GM12891 (cell line): ENCODE results near the gene PCSK6.
A peak's percentile ranks its signal among the peaks of the same experiment; 100 is the strongest.

ENCODE experiments used
- DNase-seq: peaks from one replicate; pipeline ENCODE4 v3.0.0; 2011; ENCODE audit warnings: low spot score; ENCODE audit not compliant: insufficient read length
- FAIRE-seq: peaks from 2 replicates; lab custom pipeline; 2011; peaks lifted over from hg19 to GRCh38; lab: Jason Lieb, UNC
- PAX5 ChIP-seq: IDR thresholded peaks from 2 replicates; pipeline ENCODE4 v1.6.1; 2011; ENCODE audit warnings: low read length, moderate library complexity, mild to moderate bottlenecking; ENCODE audit not compliant: insufficient read depth, severe bottlenecking
- POLR2A ChIP-seq: IDR thresholded peaks from 2 replicates; pipeline ENCODE4 v1.6.1; 2011; ENCODE audit warnings: low read depth, low read length, control low read depth
- POLR2AphosphoS5 ChIP-seq: IDR thresholded peaks from 2 replicates; pipeline ENCODE4 v1.6.1; 2011; ENCODE audit warnings: low read depth, low read length, control low read depth
- POU2F2 ChIP-seq: IDR thresholded peaks from 2 replicates; pipeline ENCODE4 v1.6.1; 2011; ENCODE audit warnings: low read depth, mild to moderate bottlenecking, control low read depth, low read length, moderate library complexity
- SPI1 ChIP-seq: IDR thresholded peaks from 2 replicates; pipeline ENCODE4 v1.6.1; 2011; ENCODE audit warnings: low read depth, low read length, control low read depth
- TAF1 ChIP-seq: IDR thresholded peaks from 2 replicates; pipeline ENCODE4 v1.6.1; 2011; ENCODE audit warnings: low read depth, low read length, control low read depth

Gene PCSK6

GRCh38 chr15:101496198-101496986 is 6.9 kb upstream of the PCSK6 start:
- DNase-seq = no peak
- TF ChIP-seq POU2F2 (no peak), POLR2AphosphoS5 (no peak), SPI1 (no peak), PAX5 (no peak), POLR2A (no peak), TAF1 (no peak)
- no peak for FAIRE-seq

GRCh38 chr15:101495334-101496197 is 6.1 kb upstream of the PCSK6 start:
- FAIRE-seq (no peak), DNase-seq (no peak)
- TF ChIP-seq TAF1 (no peak), SPI1 (no peak; the same call in 1 of the 2 replicates), POU2F2 (no peak), POLR2A (no peak), PAX5 (no peak), POLR2AphosphoS5 (no peak)

DNA sequence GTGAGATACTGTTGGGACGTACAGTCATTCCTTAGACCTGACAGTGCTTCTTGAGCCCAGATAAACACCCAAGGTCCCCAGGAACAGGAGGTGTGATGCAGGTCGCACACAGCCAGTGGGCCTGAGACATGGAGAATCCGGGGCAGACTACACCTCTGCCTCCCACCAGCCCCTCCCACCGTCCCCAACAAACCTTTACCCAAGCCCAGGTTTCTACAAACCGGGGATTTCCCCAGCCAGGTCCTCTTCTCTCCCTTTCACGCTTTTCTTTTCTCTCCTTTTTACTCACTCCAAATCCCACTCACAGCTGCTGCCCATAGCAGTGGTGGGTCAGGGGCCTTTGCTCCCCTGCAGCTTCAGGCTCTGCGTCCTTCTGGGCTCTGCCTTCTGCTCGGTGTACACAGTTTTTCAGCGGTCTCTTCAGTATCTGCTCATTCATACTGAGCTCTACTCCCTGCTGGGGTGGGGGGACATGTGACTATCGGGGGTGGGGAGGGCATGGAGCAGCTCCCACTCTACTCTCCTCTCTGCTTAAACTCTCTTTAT is 4.8 kb upstream of the PCSK6 start:
- DNase-seq = no peak
- TF ChIP-seq POLR2AphosphoS5 = no peak
- no peak for TF ChIP-seq POLR2A
- no peak for TF ChIP-seq PAX5
- TF ChIP-seq TAF1 = no peak
- TF ChIP-seq POU2F2 = no peak
- TF ChIP-seq SPI1 = no peak
- no peak for FAIRE-seq

DNA sequence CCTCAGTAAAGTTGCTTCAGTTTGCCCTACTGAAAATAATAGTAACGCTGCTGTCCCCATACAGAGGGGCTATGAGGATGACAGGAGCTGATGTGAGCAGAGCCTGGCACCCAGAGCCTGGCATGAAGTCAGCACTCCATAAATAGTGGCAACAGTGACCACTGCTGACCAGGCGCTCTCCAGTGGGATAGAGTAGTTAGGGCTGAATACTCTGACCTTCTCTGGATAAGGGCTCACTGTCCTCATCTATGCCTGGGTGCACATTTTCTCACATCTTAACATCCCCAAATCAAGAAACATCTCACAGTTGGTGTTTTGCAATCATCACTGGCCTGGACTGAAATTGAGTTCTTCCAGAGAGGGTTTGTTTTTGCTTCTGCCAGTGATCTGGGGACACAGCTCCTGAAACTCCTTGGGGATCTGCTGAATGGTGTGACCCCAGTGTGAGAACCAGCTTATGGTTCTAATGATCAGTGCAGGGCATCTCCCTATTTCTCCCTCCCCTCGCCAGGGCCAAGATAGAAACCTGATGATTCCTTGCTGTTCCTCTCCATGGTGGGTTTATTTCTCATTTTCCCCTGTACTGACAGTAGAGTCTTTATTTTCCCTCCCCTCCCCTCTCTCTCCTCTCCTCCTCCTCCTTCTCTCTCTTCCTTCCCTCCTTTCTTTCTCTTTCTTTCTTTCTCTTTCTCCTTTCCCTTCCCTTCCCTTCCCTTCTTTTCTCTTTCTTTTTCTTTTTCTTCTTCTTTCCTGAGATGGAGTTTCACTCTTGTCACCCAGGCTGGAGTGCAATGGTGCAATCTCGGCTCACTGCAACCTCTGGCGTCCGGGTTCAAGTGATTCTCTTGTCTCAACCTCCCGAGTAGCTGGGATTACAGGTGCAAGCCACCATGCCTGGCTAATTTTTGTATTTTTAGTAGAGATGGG is 3.5 kb upstream of the PCSK6 start:
- DNase-seq = no peak
- FAIRE-seq = peak; percentile 16
- TF ChIP-seq POLR2A (no peak), TAF1 (no peak), PAX5 (no peak), SPI1 (no peak), POLR2AphosphoS5 (no peak)

- FAIRE-seq = no peak
- TF ChIP-seq POLR2A (no peak), POLR2AphosphoS5 (no peak), SPI1 (no peak), PAX5 (no peak), POU2F2 (no peak), TAF1 (no peak)
- no peak for DNase-seq
Measured at GRCh38 chr15:101491734-101492640, 2.5 kb upstream of the PCSK6 start.

DNA sequence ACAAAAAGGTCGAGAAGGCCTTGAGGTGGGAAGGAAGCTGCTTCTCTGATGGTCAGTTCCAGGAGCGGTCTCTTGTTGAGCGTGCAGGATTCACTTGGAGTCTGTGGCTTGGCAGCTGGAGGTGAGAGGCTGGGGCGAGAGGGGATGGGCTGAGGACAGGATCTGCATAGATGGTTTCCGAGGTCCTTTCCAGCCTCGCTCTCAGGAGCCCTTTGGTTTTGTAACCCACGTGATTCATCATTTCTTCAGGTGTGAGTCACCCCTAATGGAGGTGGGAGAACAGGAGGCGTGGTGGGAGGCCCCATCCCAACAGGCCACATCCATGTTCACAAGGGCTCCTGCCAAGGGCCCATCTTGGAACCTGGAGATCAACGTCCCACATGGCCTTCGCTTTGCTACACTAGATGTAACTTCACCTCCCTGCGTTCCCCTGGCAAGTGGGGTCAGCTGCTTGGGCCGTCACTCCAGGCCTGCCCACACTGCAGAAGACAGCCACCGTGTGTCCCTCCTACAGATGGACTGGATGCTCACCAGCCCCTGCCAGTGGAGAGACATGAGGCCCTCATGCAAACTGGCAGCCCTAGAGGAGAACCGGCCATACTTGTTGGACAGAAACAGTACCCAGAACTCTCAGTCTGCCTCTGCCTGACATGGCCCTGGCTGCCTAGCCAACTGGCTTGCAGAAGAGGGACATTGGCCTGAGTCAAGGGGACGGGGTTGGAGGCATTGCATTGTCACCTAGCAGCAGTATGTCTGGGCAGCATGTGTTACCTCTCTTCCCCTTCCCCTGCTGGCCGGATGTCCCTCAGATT is 1.6 kb upstream of the PCSK6 start:
- FAIRE-seq = no peak
- TF ChIP-seq POU2F2 = no peak
- TF ChIP-seq POLR2AphosphoS5 = no peak
- no peak for TF ChIP-seq TAF1
- TF ChIP-seq SPI1 = no peak
- TF ChIP-seq POLR2A = no peak
- no peak for TF ChIP-seq PAX5
- no peak for DNase-seq

- TF ChIP-seq POLR2A (no peak), POU2F2 (no peak), PAX5 (no peak), TAF1 (no peak), POLR2AphosphoS5 (no peak), SPI1 (no peak)
- no peak for DNase-seq
- no peak for FAIRE-seq
Measured at GRCh38 chr15:101490408-101490891, 943 bp upstream of the PCSK6 start.
